Heart left ventricle (tissue), 16 donors: ENCODE measurements around the gene IMPG2. TPM values are rescaled to one million over a fixed set of nuclear protein-coding genes. Genes with fewer than 3 reads are reported as not detected.

ENCODE experiments used
- ATAC-seq, 4 donors: fragments of 200-7000 bp; cut with Tn5 transposase; one replicate each; pipeline ENCODE4 v1.9.1; 2020 to 2022; ENCODE audit warnings: moderate library complexity in 4 of 4, mild to moderate bottlenecking in 3 of 4, moderate number of reproducible peaks in 1 of 4
- DNase-seq, 5 donors: peaks; one replicate each; pipeline ENCODE4 v3.0.0-alpha.2; 2020
- H3K27ac ChIP-seq, 12 donors: fragments of 200-600 bp; sonication (generic) in 4 of 12; one replicate each; pipeline versions ENCODE4 v1.5.0 to v1.8.0; 2016 to 2022; ENCODE audit warnings: mild to moderate bottlenecking in 2 of 12
- H3K27me3 ChIP-seq, 9 donors: fragments of 200-600 bp; sonication (generic) in 2 of 9; one replicate each; pipeline versions ENCODE4 v1.5.1 to v1.8.0; 2016 to 2022; ENCODE audit warnings: mild to moderate bottlenecking in 3 of 9
- H3K36me3 ChIP-seq, 9 donors: fragments of 200-600 bp; sonication (generic) in 2 of 9; one replicate each; pipeline versions ENCODE4 v1.5.0 to v1.8.0; 2018 to 2022; ENCODE audit warnings: mild to moderate bottlenecking in 2 of 9
- H3K4me1 ChIP-seq, 12 donors: fragments of 200-600 bp; sonication (generic) in 4 of 12; one replicate each; pipeline versions ENCODE4 v1.5.0 to v1.8.0; 2016 to 2022; ENCODE audit warnings: mild to moderate bottlenecking in 3 of 12
- H3K4me3 ChIP-seq, 12 donors: fragments of 200-600 bp; sonication (generic) in 4 of 12; one replicate each; pipeline versions ENCODE4 v1.5.0 to v1.8.0; 2017 to 2022; ENCODE audit warnings: mild to moderate bottlenecking in 9 of 12, moderate library complexity in 4 of 12
- H3K9me3 ChIP-seq, 12 donors: fragments of 200-600 bp; sonication (generic) in 4 of 12; one replicate each; pipeline versions ENCODE4 v1.5.0 to v1.8.0; 2016 to 2022; ENCODE audit warnings: mild to moderate bottlenecking in 1 of 12
- POLR2A ChIP-seq, 2 donors: fragments of 450-650 bp; IDR thresholded peaks; one replicate each; pipeline ENCODE4 v1.6.1; 2017; ENCODE audit warnings: antibody characterized with exemption in 2 of 2, mild to moderate bottlenecking in 2 of 2, moderate library complexity in 2 of 2
- WGBS, 4 donors: extraction: QIAGEN DNeasy Blood & Tissue Kit in 2 of 4; methylation state at CpG; one replicate each; pipeline versions ENCODE4 v1.1.5 to v1.1.7; 2013 to 2018; 5-methylcytosine and 5-hydroxymethylcytosine counted together
- intact Hi-C, 10 donors: fragments of 100-400 bp; cut with DNase I; formaldehyde crosslinking; loops; one replicate each; pipeline versions ENCODE4 v1.11.1 to v1.14.2; 2022
- polyA plus RNA-seq, 2 donors: library from polyadenylated mRNA; stranded (reverse); fragments of 200-250 nt; gene quantifications; one replicate each; pipeline ENCODE4 v1.2.3, GENCODE V29; 2013
- total RNA-seq, 9 donors: library from RNA; depleted of rRNA in 2 of 9; stranded (reverse); fragments of >200 nt in 2 of 9; fragmentation: NEBNext Ultra II Directional in 3 of 9; extraction: Animal tissue kit (Norgen Biotek cat#: 25700) in 3 of 9; gene quantifications; one replicate each; pipeline versions ENCODE4 v1.1.0 to v1.2.4, GENCODE V29; 2016 to 2023
- TF ChIP-seq, protein P1 (sequence below), 12 donors: fragments of 200-600 bp; sonication (generic) in 4 of 12; IDR thresholded peaks; one replicate each; pipeline versions ENCODE4 v1.5.0 to v1.8.0; 2018 to 2022; ENCODE audit warnings: antibody characterized with exemption in 12 of 12, mild to moderate bottlenecking in 5 of 12
- donor health status: ischemic (EF 13 %, LVEDD 7.1; RV severe dilation, severe dysfunction).
- donor health status: healthy with polysubstance abuse.
- donor health status: DM: no; HTN: yes; CAD: no.
- donor health status: DM: no; HTN: no; CAD: no.
- donor health status: ischemic (EF 25% LVEDD 6.9; RV normal size, moderate dysfunction).
- donor health status: ischemic (EF 25% LVEDD 5.7; RV mildly dilated, moderate dysfunction).
- donor health status: healthy.
- donor health status: DM: yes; HTN: yes; CAD: no.
- donor health status: ischemic (EF 35%, LVEDD 5.7; RV mildly dilated, moderate dysfunction).
- donor health status: nonischemic (EF 11% LVEDD 7.7; RV severe dilation, severe dysfunction).
- donor health status: DM: yes; HTN: yes; CAD: no.
- donor health status: PGD.
- donor health status: ischemic (EF 29% LVEDD 5.4; RV normal size, mild dysfunction).
- donor health status: nonischemic (EF 23%, LVEDD 6.1; RV moderate dilation, normal function).

IMPG2 gene
- total and polyA plus RNA-seq, 11 donors: 0.06 to 0.41 (median 0.19) TPM; not detected in 1

GRCh38 chr3:101244212-101244575 lies 76.2 kb downstream of the IMPG2 start:
- Histone ChIP-seq H3K27ac (no peak overlapping the region), H3K36me3 (no peaks in the 10 kb centered on the region), H3K4me3 (no peak overlapping the region), H3K4me1 (peaks cover 0 to 6% (median 0%) of the 10 kb centered on the region in 12 donors), H3K9me3 (no peaks in the 10 kb centered on the region), H3K27me3 (no peaks in the 10 kb centered on the region)
- intact Hi-C loops: no loop called here
- ATAC-seq (no peak), DNase-seq (no peak)
- 91 to 97% (median 93%) methylated on average over 5 of the region's 5 CpGs for WGBS, 4 donors
- TF ChIP-seq, protein P1, sequence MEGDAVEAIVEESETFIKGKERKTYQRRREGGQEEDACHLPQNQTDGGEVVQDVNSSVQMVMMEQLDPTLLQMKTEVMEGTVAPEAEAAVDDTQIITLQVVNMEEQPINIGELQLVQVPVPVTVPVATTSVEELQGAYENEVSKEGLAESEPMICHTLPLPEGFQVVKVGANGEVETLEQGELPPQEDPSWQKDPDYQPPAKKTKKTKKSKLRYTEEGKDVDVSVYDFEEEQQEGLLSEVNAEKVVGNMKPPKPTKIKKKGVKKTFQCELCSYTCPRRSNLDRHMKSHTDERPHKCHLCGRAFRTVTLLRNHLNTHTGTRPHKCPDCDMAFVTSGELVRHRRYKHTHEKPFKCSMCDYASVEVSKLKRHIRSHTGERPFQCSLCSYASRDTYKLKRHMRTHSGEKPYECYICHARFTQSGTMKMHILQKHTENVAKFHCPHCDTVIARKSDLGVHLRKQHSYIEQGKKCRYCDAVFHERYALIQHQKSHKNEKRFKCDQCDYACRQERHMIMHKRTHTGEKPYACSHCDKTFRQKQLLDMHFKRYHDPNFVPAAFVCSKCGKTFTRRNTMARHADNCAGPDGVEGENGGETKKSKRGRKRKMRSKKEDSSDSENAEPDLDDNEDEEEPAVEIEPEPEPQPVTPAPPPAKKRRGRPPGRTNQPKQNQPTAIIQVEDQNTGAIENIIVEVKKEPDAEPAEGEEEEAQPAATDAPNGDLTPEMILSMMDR (IDR thresholded peaks at IDR 0.05): no peak

DNA sequence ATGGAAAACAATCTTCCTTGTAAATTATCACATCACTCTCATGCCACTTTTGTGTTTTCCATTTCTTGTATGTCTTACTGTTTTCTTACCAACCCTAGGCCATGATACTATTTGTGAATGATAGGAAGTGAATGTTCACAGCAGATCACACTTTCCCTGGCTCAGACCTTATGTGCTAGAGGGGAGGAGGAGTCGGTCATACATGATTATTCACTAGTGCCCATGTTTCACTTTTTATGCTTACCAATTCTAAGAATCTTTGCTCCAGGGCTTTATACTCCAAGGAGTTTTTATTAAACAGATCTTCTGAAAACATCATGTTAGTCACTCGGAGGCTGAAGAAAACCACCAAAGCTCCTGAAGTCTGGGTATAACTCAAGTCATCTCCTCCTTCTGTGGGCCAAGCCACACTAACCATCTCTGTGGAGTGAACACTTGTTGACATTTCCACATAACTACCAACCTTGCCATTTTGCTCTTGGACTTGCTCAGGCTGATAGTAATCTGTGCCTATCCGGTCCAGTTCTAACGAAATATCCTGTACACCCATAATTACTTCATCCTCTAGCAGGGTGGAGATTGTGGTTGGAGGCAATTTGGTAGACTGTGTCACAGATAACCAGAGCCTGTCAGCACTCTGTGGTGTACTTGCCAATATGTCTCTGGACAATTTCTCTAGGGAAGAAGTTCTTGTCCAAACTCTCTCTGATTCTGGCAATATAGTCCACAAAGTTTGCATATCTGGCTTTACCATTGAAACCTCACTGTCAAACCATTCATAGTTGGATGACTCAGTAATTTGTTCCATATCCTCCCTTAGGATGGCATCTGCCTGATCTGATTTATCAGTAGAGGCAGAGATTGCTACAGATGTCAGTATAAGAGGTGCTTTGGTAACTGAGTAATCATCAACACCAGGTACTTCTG lies 76.8 kb downstream of the IMPG2 start:
- Histone ChIP-seq H3K36me3 (no peaks in the 10 kb centered on the region), H3K27me3 (no peaks in the 10 kb centered on the region), H3K9me3 (no peaks in the 10 kb centered on the region), H3K4me3 (no peak overlapping the region), H3K4me1 (no peaks in the 10 kb centered on the region), H3K27ac (peak overlapping the region in 1 of 12 donors; percentile 29)
- ATAC-seq (peak in 1 of 4 donors; percentile 69), DNase-seq (no peak)
- no peak for TF ChIP-seq POLR2A (IDR thresholded peaks at IDR 0.05)
- TF ChIP-seq, protein P1 (IDR thresholded peaks at IDR 0.05): no peak
- 78 to 92% (median 86%) methylated on average over 4 of the region's 4 CpGs for WGBS, 4 donors
- intact Hi-C loops: no loop called here

DNA sequence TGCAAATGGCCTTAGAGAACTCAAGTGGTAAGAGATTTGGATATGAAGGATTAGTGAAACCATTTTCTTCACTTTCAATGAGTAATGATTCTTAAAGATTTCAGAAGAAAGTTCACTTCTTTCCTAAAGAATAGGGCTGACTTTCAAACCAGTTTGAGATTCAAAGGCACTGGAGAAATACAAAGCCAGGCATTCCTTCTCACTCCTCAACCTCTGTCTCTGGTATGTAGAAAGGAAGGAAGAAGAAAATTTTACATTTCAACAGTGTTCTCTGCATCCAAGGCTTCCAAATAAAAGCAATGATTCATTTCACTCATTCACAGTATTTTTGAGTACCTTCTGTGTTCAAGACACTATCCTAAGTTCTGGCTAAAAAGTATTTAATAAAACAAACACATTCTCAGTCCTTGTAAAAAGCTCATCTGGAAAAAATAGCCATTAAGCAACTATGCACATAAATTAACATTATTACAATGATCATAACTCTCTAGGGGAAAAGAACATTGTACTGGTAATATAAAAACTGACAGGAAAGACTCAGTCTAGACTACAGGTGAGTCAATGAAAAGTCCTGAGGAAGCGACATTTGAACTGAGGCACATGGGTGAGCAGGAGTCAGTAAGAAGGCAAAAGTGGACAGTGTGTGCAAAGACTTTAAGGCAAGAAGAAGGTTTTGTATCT lies 79.5 kb downstream of the IMPG2 start:
- TF ChIP-seq, protein P1 (IDR thresholded peaks at IDR 0.05): no peak
- TF ChIP-seq POLR2A (IDR thresholded peaks at IDR 0.05): no peak
- H3K4me1 ChIP-seq: no peaks in the 10 kb centered on the region
- H3K9me3 ChIP-seq: no peaks in the 10 kb centered on the region
- no peaks in the 10 kb centered on the region for H3K36me3 ChIP-seq
- H3K4me3 ChIP-seq: no peak overlapping the region
- DNase-seq: no peak
- no peaks in the 10 kb centered on the region for H3K27me3 ChIP-seq
- intact Hi-C loops: no loop called here
- no peak for ATAC-seq
- WGBS, 4 donors: 90 to 100% (median 96%) methylated on average over 1 of the region's 1 CpG
- no peak overlapping the region for H3K27ac ChIP-seq

- DNase-seq (no peak), ATAC-seq (no peak)
- intact Hi-C loops: loop anchor here in 1 of 10 donors (10.0 kb wide), 1 partner anchor 150 kb away; no protein-coding TSS in a partner anchor
- Histone ChIP-seq H3K4me1 (no peaks in the 10 kb centered on the region), H3K27me3 (no peaks in the 10 kb centered on the region), H3K9me3 (no peaks in the 10 kb centered on the region), H3K27ac (no peak overlapping the region), H3K4me3 (no peak overlapping the region), H3K36me3 (no peaks in the 10 kb centered on the region)
- 80 to 87% (median 83%) methylated on average over 3 of the region's 3 CpGs for WGBS, 4 donors
- TF ChIP-seq, protein P1 (IDR thresholded peaks at IDR 0.05): no peak
- TF ChIP-seq POLR2A (IDR thresholded peaks at IDR 0.05): no peak
Measured at GRCh38 chr3:101235048-101235447, 85.3 kb downstream of the IMPG2 start.
